WTC11 (cell line): ENCODE data around the gene KIF22. TPM values are rescaled to one million over a fixed set of nuclear protein-coding genes. Genes with fewer than 3 reads are reported as not detected.
A peak's percentile ranks its signal among the peaks of the same experiment; 100 is the strongest.
"Not testable (repeated sequence)": the region's sequence is repeated elsewhere in the genome, so short reads cannot be mapped to it uniquely, and the experiment has no call there.

Experiments used
- ATAC-seq: fragments of 200-7000 bp; cut with Tn5 transposase; 2 replicates; pipeline ENCODE4 v1.10.0; 2021; ENCODE audit warnings: mild to moderate bottlenecking, moderate library complexity
- CTCF ChIA-PET: fragments of 300-600 bp; sonication (Branson Sonifier 250); formaldehyde crosslinking; loops from one replicate; lab custom pipeline; 2021; ENCODE audit warnings: antibody characterized with exemption; lab: Charles Lee
- POLR2A ChIA-PET: fragments of 350-600 bp; sonication (Branson Sonifier 250); formaldehyde crosslinking; loops from one replicate; lab custom pipeline; 2021; ENCODE audit warnings: antibody characterized with exemption; lab: Charles Lee
- DNase-seq: peaks from one replicate; pipeline ENCODE4 v3.0.0; 2021; ENCODE audit warnings: low spot score
- H3K27ac Mint-ChIP-seq: 2 replicates; pipeline ENCODE4 v1.8.0; 2021; ENCODE audit warnings: mixed read lengths
- H3K27me3 Mint-ChIP-seq: 2 replicates; pipeline ENCODE4 v1.8.0; 2021; ENCODE audit warnings: low read depth, mild to moderate bottlenecking, moderate library complexity, mixed read lengths
- H3K36me3 Mint-ChIP-seq: 2 replicates; pipeline ENCODE4 v1.8.0; 2021; ENCODE audit warnings: mixed read lengths
- H3K4me1 Mint-ChIP-seq: 2 replicates; pipeline ENCODE4 v1.8.0; 2022; ENCODE audit warnings: mixed read lengths
- H3K4me3 Mint-ChIP-seq: 2 replicates; pipeline ENCODE4 v1.8.0; 2021; ENCODE audit warnings: mild to moderate bottlenecking, moderate library complexity, mixed read lengths
- H3K9me3 Mint-ChIP-seq: 2 replicates; pipeline ENCODE4 v1.8.0; 2021; ENCODE audit warnings: mixed read lengths
- ATF2 ChIP-seq: sonication (generic); formaldehyde crosslinking; IDR thresholded peaks from 2 replicates; pipeline ENCODE4 v1.8.1; 2022; ENCODE audit warnings: low read depth, missing genetic modification reagents, borderline replicate concordance
- CDX4 ChIP-seq: fragments of 250-450 bp; sonication (Bioruptor Pico); IDR thresholded peaks from 2 replicates; pipeline ENCODE4 v1.9.0; 2021; ENCODE audit warnings: moderate library complexity, mild to moderate bottlenecking, inconsistent platforms, borderline replicate concordance
- CREB1 ChIP-seq: sonication (generic); formaldehyde crosslinking; IDR thresholded peaks from 2 replicates; pipeline ENCODE4 v1.8.0; 2023; ENCODE audit warnings: mild to moderate bottlenecking, missing genetic modification reagents
- CTCF ChIP-seq: fragments of 200-600 bp; IDR thresholded peaks from 2 replicates; pipeline ENCODE4 v1.8.0; 2022; ENCODE audit warnings: antibody characterized with exemption
- ESRRA ChIP-seq: sonication (generic); formaldehyde crosslinking; IDR thresholded peaks from 2 replicates; pipeline ENCODE4 v1.8.1; 2022; ENCODE audit warnings: mild to moderate bottlenecking, missing genetic modification reagents, borderline replicate concordance
- FOXK1 ChIP-seq: sonication (generic); formaldehyde crosslinking; IDR thresholded peaks from 2 replicates; pipeline ENCODE4 v1.8.0; 2022; ENCODE audit warnings: mild to moderate bottlenecking, moderate library complexity, missing genetic modification reagents
- HMGXB4 ChIP-seq: sonication (generic); formaldehyde crosslinking; IDR thresholded peaks from 2 replicates; pipeline ENCODE4 v1.8.1; 2023; ENCODE audit warnings: mild to moderate bottlenecking, moderate library complexity, missing genetic modification reagents
- IRF1 ChIP-seq: sonication (generic); formaldehyde crosslinking; IDR thresholded peaks from 2 replicates; pipeline ENCODE4 v1.8.0; 2023; ENCODE audit warnings: missing genetic modification reagents
- PRDM15 ChIP-seq: sonication (generic); formaldehyde crosslinking; IDR thresholded peaks from 2 replicates; pipeline ENCODE4 v1.8.0; 2022; ENCODE audit warnings: missing genetic modification reagents
- SOX15 ChIP-seq: fragments of 250-450 bp; sonication (Bioruptor Pico); IDR thresholded peaks from 2 replicates; pipeline ENCODE4 v1.9.0; 2021; ENCODE audit warnings: mild to moderate bottlenecking
- TEAD1 ChIP-seq: sonication (generic); formaldehyde crosslinking; IDR thresholded peaks from 2 replicates; pipeline ENCODE4 v1.8.0; 2022; ENCODE audit warnings: mild to moderate bottlenecking, missing genetic modification reagents
- ZNF138 ChIP-seq: sonication (generic); formaldehyde crosslinking; conservative IDR thresholded peaks from 2 replicates; pipeline ENCODE4 v1.8.1; 2022; ENCODE audit warnings: mild to moderate bottlenecking, moderate library complexity, missing genetic modification reagents
- ZNF512 ChIP-seq: sonication (generic); formaldehyde crosslinking; IDR thresholded peaks from 2 replicates; pipeline ENCODE4 v1.8.1; 2022; ENCODE audit warnings: missing genetic modification reagents, borderline replicate concordance
- ZSCAN18 ChIP-seq: fragments of 250-450 bp; sonication (Bioruptor Pico); IDR thresholded peaks from 2 replicates; pipeline ENCODE4 v2.1.2; 2022; ENCODE audit warnings: mild to moderate bottlenecking, moderate library complexity
- total RNA-seq: library from RNA; stranded (reverse); gene quantifications from 3 replicates; pipeline ENCODE4 v1.2.3, GENCODE V29; 2021

The KIF22 gene
- total RNA-seq, 1 experiment from 2014 or later = 182 TPM

- TF ChIP-seq ATF2 (CRISPR knock-in tag) (no peak), CDX4 (CRISPR knock-in tag) (no peak), HMGXB4 (CRISPR knock-in tag) (peak; percentile 64; the same call in 1 of the 2 replicates), CTCF (peak; percentile 69), ZNF512 (CRISPR knock-in tag) (no peak), IRF1 (CRISPR knock-in tag) (no peak), ZSCAN18 (no peak), TEAD1 (CRISPR knock-in tag) (peak; percentile 48; the same call in 1 of the 2 replicates), FOXK1 (CRISPR knock-in tag) (0 out of 2 replicates have a peak, but pooled peaks have one; percentile 21), ZNF138 (CRISPR knock-in tag) (no peak), ESRRA (CRISPR knock-in tag) (no peak)
Observed at GRCh38 chr16:29784901-29785500, 5.5 kb upstream of the KIF22 start (continued).

GRCh38 chr16:29787155-29787554, 3.4 kb upstream of the KIF22 start:
- H3K36me3 Mint-ChIP-seq, CTCF ChIA-PET, ATAC-seq: not testable (repeated sequence)

GRCh38 chr16:29789775-29790182, 772 bp upstream of the KIF22 start:
- peaks cover 23% of the 10 kb centered on the region for H3K27me3 Mint-ChIP-seq
- peak overlapping the region; percentile 97 for H3K27ac Mint-ChIP-seq
- DNase-seq (no peak), ATAC-seq (no peak)
- TF ChIP-seq PRDM15 (CRISPR knock-in tag) (no peak), SOX15 (CRISPR knock-in tag) (no peak), CREB1 (CRISPR knock-in tag) (no peak)
- TF ChIP-seq, all 79 proteins: peak for 0
- Mint-ChIP-seq H3K36me3 (peaks cover 17% of the 10 kb centered on the region), H3K4me3 (peak overlapping the region; percentile 98), H3K4me1 (peaks cover 30% of the 10 kb centered on the region), H3K9me3 (no peaks in the 10 kb centered on the region)
- POLR2A ChIA-PET = interaction anchor here (0.6 to 1.6 kb wide), 11 partner anchors 12 to 242 kb away, joined by 3 to 6 read pairs (median 4); partner anchors contain the start of genes MAZ and SPN
- CTCF ChIA-PET = interaction anchor here (0.8 to 2.7 kb wide), 33 partner anchors 12 to 265 kb away, joined by 3 to 28 read pairs (median 5); partner anchors contain the start of genes ASPHD1, CDIPT, MAZ and PAGR1

More at GRCh38 chr16:29787155-29787554, 3.4 kb upstream of the KIF22 start:
- Mint-ChIP-seq H3K27me3 (peaks cover 36% of the 10 kb centered on the region), H3K4me1 (peaks cover 36% of the 10 kb centered on the region)
- H3K4me3 Mint-ChIP-seq, H3K27ac Mint-ChIP-seq, DNase-seq, H3K9me3 Mint-ChIP-seq: not testable (repeated sequence)
- POLR2A ChIA-PET = interaction anchor here (0.7 kb wide), 1 partner anchor 176 kb away, joined by 3 read pairs; no protein-coding TSS in a partner anchor
